BLaER1 treated with 17β-estradiol and CSF1 and Interleukin-3, amounts not matched to agents 10 nM and 100 nM (cell line): ENCODE measurements around the gene BTK.

ENCODE experiments used
- H3K27ac ChIP-seq, 11 experiments: shearing (Covaris generic); formaldehyde crosslinking; 2 replicates each; pipeline ENCODE4 v1.8.1; 2022
- H3K27me3 ChIP-seq, 11 experiments: shearing (Covaris generic); formaldehyde crosslinking; 2 replicates each; pipeline ENCODE4 v1.8.1; 2022
- H3K36me3 ChIP-seq, 11 experiments: shearing (Covaris generic); formaldehyde crosslinking; 2 replicates each; pipeline ENCODE4 v1.8.1; 2022
- H3K4me1 ChIP-seq, 10 experiments: shearing (Covaris generic); formaldehyde crosslinking; 2 replicates each; pipeline ENCODE4 v1.8.1; 2022
- H3K4me2 ChIP-seq, 11 experiments: shearing (Covaris generic); formaldehyde crosslinking; 2 replicates each; pipeline ENCODE4 v1.8.1; 2022
- H3K4me3 ChIP-seq, 10 experiments: shearing (Covaris generic); formaldehyde crosslinking; 2 replicates each; pipeline ENCODE4 v1.8.1; 2022
- H3K9ac ChIP-seq, 11 experiments: shearing (Covaris generic); formaldehyde crosslinking; 2 replicates each; pipeline ENCODE4 v1.8.1; 2022
- H3K9me3 ChIP-seq, 11 experiments: shearing (Covaris generic); formaldehyde crosslinking; replicated peaks in 1 of 11; 2 replicates each; pipeline ENCODE4 v1.8.1; 2022
- H4K20me1 ChIP-seq, 11 experiments: shearing (Covaris generic); formaldehyde crosslinking; 2 replicates each; pipeline ENCODE4 v1.8.1; 2022
- Cebpa-rat ChIP-seq, 11 experiments: shearing (Covaris generic); IDR thresholded peaks; 2 replicates each; pipeline ENCODE4 v1.8.1; 2022

Gene BTK

GRCh38 chrX:101407167-101407747 is 21.3 kb upstream of the BTK start:
- Histone ChIP-seq H3K9ac (peak overlapping the region; percentile 83 to 95 (median 89)), H3K4me3 (peak overlapping the region; percentile 64 to 81 (median 72)), H3K9me3 (peaks cover 0 to 15% (median 5%) of the 10 kb centered on the region in 11 experiments; a peak in 5 of 22 replicates), H3K4me2 (peak overlapping the region; percentile 46 to 81 (median 65)), H3K4me1 (peaks cover 7 to 49% (median 15%) of the 10 kb centered on the region in 10 experiments; a peak in 19 of 20 replicates), H3K36me3 (peaks cover 18 to 39% (median 31%) of the 10 kb centered on the region in 11 experiments), H3K27me3 (no peaks in the 10 kb centered on the region), H4K20me1 (peaks cover 0 to 21% (median 6%) of the 10 kb centered on the region in 11 experiments; a peak in 11 of 22 replicates), H3K27ac (peak overlapping the region; percentile 81 to 97 (median 88))
- no peak for TF ChIP-seq Cebpa-rat (IDR thresholded peaks at IDR 0.05)

- H3K9me3 ChIP-seq = peaks cover 0 to 7% (median 0%) of the 10 kb centered on the region in 11 experiments; a peak in 2 of 22 replicates
- no peak overlapping the region for H3K4me3 ChIP-seq
- peaks cover 0 to 26% (median 4%) of the 10 kb centered on the region in 11 experiments; a peak in 7 of 22 replicates for H4K20me1 ChIP-seq
- H3K27ac ChIP-seq = no peak overlapping the region
- no peak overlapping the region for H3K9ac ChIP-seq
- peaks cover 53 to 88% (median 80%) of the 10 kb centered on the region in 11 experiments for H3K36me3 ChIP-seq
- TF ChIP-seq Cebpa-rat (IDR thresholded peaks at IDR 0.05) = no peak
- peaks cover 0 to 42% (median 7%) of the 10 kb centered on the region in 10 experiments; a peak in 11 of 20 replicates for H3K4me1 ChIP-seq
- no peaks in the 10 kb centered on the region for H3K27me3 ChIP-seq
- H3K4me2 ChIP-seq = no peak overlapping the region
Observed at GRCh38 chrX:101399825-101400224, 13.8 kb upstream of the BTK start.

GRCh38 chrX:101398694-101399093 is 12.7 kb upstream of the BTK start:
- Histone ChIP-seq H3K9me3 (peaks cover 0 to 6% (median 0%) of the 10 kb centered on the region in 11 experiments; a peak in 2 of 22 replicates), H4K20me1 (peaks cover 0 to 26% (median 4%) of the 10 kb centered on the region in 11 experiments; a peak in 7 of 22 replicates), H3K4me1 (peaks cover under 1 to 43% (median 15%) of the 10 kb centered on the region in 10 experiments; a peak in 17 of 20 replicates), H3K36me3 (peaks cover 45 to 86% (median 71%) of the 10 kb centered on the region in 11 experiments), H3K4me2 (no peak overlapping the region), H3K4me3 (no peak overlapping the region), H3K27me3 (no peaks in the 10 kb centered on the region), H3K27ac (no peak overlapping the region), H3K9ac (no peak overlapping the region)
- TF ChIP-seq Cebpa-rat (IDR thresholded peaks at IDR 0.05) = no peak

GRCh38 chrX:101397779-101398178 is 11.8 kb upstream of the BTK start:
- Histone ChIP-seq H3K27me3 (no peaks in the 10 kb centered on the region), H3K27ac (peak overlapping the region in 1 of 11 experiments; percentile 26; a peak in 2 of 22 replicates), H3K4me3 (no peak overlapping the region), H3K4me2 (no peak overlapping the region), H4K20me1 (peaks cover 0 to 26% (median 4%) of the 10 kb centered on the region in 11 experiments; a peak in 7 of 22 replicates), H3K36me3 (peaks cover 41 to 86% (median 72%) of the 10 kb centered on the region in 11 experiments), H3K4me1 (peaks cover 10 to 45% (median 24%) of the 10 kb centered on the region in 10 experiments; a peak in 19 of 20 replicates), H3K9me3 (no peaks in the 10 kb centered on the region; a peak in 1 of 22 replicates), H3K9ac (no peak overlapping the region)
- TF ChIP-seq Cebpa-rat (IDR thresholded peaks at IDR 0.05) = no peak

- Histone ChIP-seq H3K9me3 (peaks cover 0 to 5% (median 0%) of the 10 kb centered on the region in 11 experiments; a peak in 4 of 22 replicates), H3K36me3 (peaks cover 37 to 81% (median 63%) of the 10 kb centered on the region in 11 experiments), H3K4me3 (no peak overlapping the region), H4K20me1 (peaks cover 0 to 26% (median 4%) of the 10 kb centered on the region in 11 experiments; a peak in 7 of 22 replicates), H3K4me1 (peaks cover 17 to 40% (median 28%) of the 10 kb centered on the region in 10 experiments), H3K4me2 (peak overlapping the region in 8 of 11 experiments; percentile 14 to 41 (median 24); a peak in 10 of 22 replicates), H3K27ac (peak overlapping the region in 10 of 11 experiments; percentile 0 to 95 (median 64); a peak in 19 of 22 replicates), H3K9ac (peak overlapping the region in 7 of 11 experiments; percentile 3 to 53 (median 37); a peak in 6 of 22 replicates), H3K27me3 (no peaks in the 10 kb centered on the region)
- TF ChIP-seq Cebpa-rat (IDR thresholded peaks at IDR 0.05) = peak in 2 of 11 experiments; percentile 51 to 53; a peak in 3 of 22 replicates
Observed at GRCh38 chrX:101395789-101396188, 9.8 kb upstream of the BTK start.

GRCh38 chrX:101394372-101394771 is 8.4 kb upstream of the BTK start:
- H3K27ac ChIP-seq = peak overlapping the region in 8 of 11 experiments; percentile 37 to 95 (median 90); a peak in 7 of 22 replicates
- H3K4me3 ChIP-seq = peak overlapping the region in 1 of 10 experiments; percentile 68; a peak in 2 of 20 replicates
- H3K9ac ChIP-seq = peak overlapping the region in 4 of 11 experiments; percentile 4 to 90 (median 23); a peak in 5 of 22 replicates
- peaks cover 26 to 41% (median 34%) of the 10 kb centered on the region in 10 experiments for H3K4me1 ChIP-seq
- peaks cover 0 to 26% (median 4%) of the 10 kb centered on the region in 11 experiments; a peak in 7 of 22 replicates for H4K20me1 ChIP-seq
- H3K36me3 ChIP-seq = peaks cover 24 to 66% (median 49%) of the 10 kb centered on the region in 11 experiments
- no peak for TF ChIP-seq Cebpa-rat (IDR thresholded peaks at IDR 0.05)
- no peaks in the 10 kb centered on the region for H3K27me3 ChIP-seq
- peaks cover 0 to 7% (median 0%) of the 10 kb centered on the region in 11 experiments; a peak in 3 of 22 replicates for H3K9me3 ChIP-seq
- peak overlapping the region; percentile 56 to 84 (median 77); a peak in 16 of 22 replicates for H3K4me2 ChIP-seq

GRCh38 chrX:101393530-101394305 is 7.7 kb upstream of the BTK start:
- peak overlapping the region in 7 of 10 experiments; percentile 30 to 73 (median 68); a peak in 8 of 20 replicates for H3K4me3 ChIP-seq
- peak overlapping the region in 9 of 11 experiments; percentile 50 to 95 (median 92); a peak in 12 of 22 replicates for H3K27ac ChIP-seq
- peaks cover 26 to 41% (median 34%) of the 10 kb centered on the region in 10 experiments for H3K4me1 ChIP-seq
- peak overlapping the region; percentile 56 to 84 (median 77); a peak in 21 of 22 replicates for H3K4me2 ChIP-seq
- peaks cover 0 to 7% (median 0%) of the 10 kb centered on the region in 11 experiments; a peak in 3 of 22 replicates for H3K9me3 ChIP-seq
- peak overlapping the region in 8 of 11 experiments; percentile 4 to 94 (median 56); a peak in 12 of 22 replicates for H3K9ac ChIP-seq
- peaks cover 0 to 26% (median 4%) of the 10 kb centered on the region in 11 experiments; a peak in 7 of 22 replicates for H4K20me1 ChIP-seq
- H3K27me3 ChIP-seq = no peaks in the 10 kb centered on the region
- TF ChIP-seq Cebpa-rat (IDR thresholded peaks at IDR 0.05) = no peak
- H3K36me3 ChIP-seq = peaks cover 21 to 63% (median 45%) of the 10 kb centered on the region in 11 experiments

- H3K36me3 ChIP-seq = peaks cover 17 to 44% (median 34%) of the 10 kb centered on the region in 11 experiments; a peak in 21 of 22 replicates
Observed at GRCh38 chrX:101391831-101392230, 5.8 kb upstream of the BTK start.

More at GRCh38 chrX:101391831-101392230, 5.8 kb upstream of the BTK start:
- H3K4me3 ChIP-seq = peak overlapping the region; percentile 56 to 73 (median 68)
- H3K4me2 ChIP-seq = peak overlapping the region; percentile 56 to 84 (median 77)
- peaks cover 0 to 7% (median 0%) of the 10 kb centered on the region in 11 experiments; a peak in 3 of 22 replicates for H3K9me3 ChIP-seq
- no peak for TF ChIP-seq Cebpa-rat (IDR thresholded peaks at IDR 0.05)
- H3K4me1 ChIP-seq = peaks cover 29 to 48% (median 38%) of the 10 kb centered on the region in 10 experiments
- H3K9ac ChIP-seq = peak overlapping the region; percentile 78 to 95 (median 90)
- H3K27ac ChIP-seq = peak overlapping the region; percentile 63 to 95 (median 91); a peak in 21 of 22 replicates
- H3K27me3 ChIP-seq = no peaks in the 10 kb centered on the region
- peaks cover 0 to 25% (median 4%) of the 10 kb centered on the region in 11 experiments; a peak in 7 of 22 replicates for H4K20me1 ChIP-seq
